Measurements from ENCODE around the gene RCAN1.

RCAN1 gene

DNA sequence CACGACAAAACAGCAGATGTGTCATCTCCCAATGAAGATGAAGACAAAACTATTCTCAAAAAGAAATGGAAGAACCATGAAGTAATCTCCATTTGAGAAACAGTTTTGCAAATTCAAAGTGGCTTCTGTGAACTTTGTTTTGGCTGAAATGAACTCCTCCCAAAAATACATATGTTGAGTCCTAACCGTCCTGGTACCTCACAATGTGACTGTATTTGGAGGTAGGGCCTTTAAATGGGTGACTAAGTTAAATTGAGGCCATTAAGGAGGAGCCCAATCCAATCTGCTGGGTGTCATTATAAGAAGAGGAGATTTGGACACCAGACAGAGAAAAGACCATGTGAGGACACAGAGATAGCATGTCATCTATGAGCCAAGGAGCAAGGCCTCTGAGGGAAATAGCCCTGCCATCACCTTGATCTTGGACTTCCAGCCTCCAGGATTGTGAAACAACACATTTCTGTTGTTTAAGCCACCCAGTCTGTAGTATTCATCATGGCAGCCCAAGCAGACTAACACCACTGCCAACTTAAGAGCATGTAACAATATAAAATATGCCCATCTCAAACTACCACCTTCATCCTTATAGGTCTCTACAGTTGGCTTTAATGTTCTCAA is 64.6 kb downstream of the RCAN1 start:
- no peak for DNase-seq
- H3K9me3 ChIP-seq (ENCODE audit: insufficient read depth, low read depth, low read length), result peaks cover 4% of the 10 kb centered on the region
- no peak overlapping the region for H3K4ac ChIP-seq (ENCODE audit: low read depth, low read length)
- H4K8ac ChIP-seq (ENCODE audit: low read depth, low read length), result no peak overlapping the region
- no peak overlapping the region for H3K23ac ChIP-seq (ENCODE audit: low read length)
- H3K36me3 ChIP-seq (ENCODE audit: control insufficient read depth in 1 of 2, insufficient read depth in 2 of 2, low read length in 2 of 2), result no peaks in the 10 kb centered on the region
- no peak overlapping the region for H3K27ac ChIP-seq (ENCODE audit: low read depth, low read length)
- H2BK120ac ChIP-seq (ENCODE audit: insufficient read depth, low read length, poor library complexity), result no peak overlapping the region
- no peak overlapping the region for H3K9ac ChIP-seq (ENCODE audit: low read length)
- H2AFZ ChIP-seq (ENCODE audit: insufficient read depth, low read length, poor library complexity), result no peak overlapping the region
- no peak overlapping the region for H4K12ac ChIP-seq (ENCODE audit: low read depth, low read length)
- H3K4me2 ChIP-seq (ENCODE audit: low read length), result no peak overlapping the region
- H3K79me1 ChIP-seq (ENCODE audit: low read length), result peaks cover 6% of the 10 kb centered on the region
- H3K79me2 ChIP-seq (ENCODE audit: control insufficient read depth, insufficient read depth, low read length, poor library complexity), result no peaks in the 10 kb centered on the region
- no peak overlapping the region for H2BK12ac ChIP-seq (ENCODE audit: low read length)
- WGBS (ENCODE audit: extremely low coverage, insufficient coverage, insufficient read length), result no CpG with 5 or more reads among the region's 2 CpGs
- H3K4me3 ChIP-seq (ENCODE audit: low read depth, low read length), result no peak overlapping the region
- no peak overlapping the region for H2BK5ac ChIP-seq (ENCODE audit: low read depth, low read length, poor library complexity)
- H2AK5ac ChIP-seq (ENCODE audit: low read length), result no peak overlapping the region
- no peak overlapping the region for H3K18ac ChIP-seq (ENCODE audit: low read length)
- peaks cover 7 to 8% of the 10 kb centered on the region in 2 experiments for H3K4me1 ChIP-seq (ENCODE audit: control insufficient read depth in 1 of 2, insufficient read depth in 2 of 2, low read length in 2 of 2)
- H3K14ac ChIP-seq (ENCODE audit: low read length), result no peak overlapping the region
- no peaks in the 10 kb centered on the region for H3K27me3 ChIP-seq (ENCODE audit: insufficient read depth, low read length)
- H4K91ac ChIP-seq (ENCODE audit: low read depth, low read length), result no peak overlapping the region

DNA sequence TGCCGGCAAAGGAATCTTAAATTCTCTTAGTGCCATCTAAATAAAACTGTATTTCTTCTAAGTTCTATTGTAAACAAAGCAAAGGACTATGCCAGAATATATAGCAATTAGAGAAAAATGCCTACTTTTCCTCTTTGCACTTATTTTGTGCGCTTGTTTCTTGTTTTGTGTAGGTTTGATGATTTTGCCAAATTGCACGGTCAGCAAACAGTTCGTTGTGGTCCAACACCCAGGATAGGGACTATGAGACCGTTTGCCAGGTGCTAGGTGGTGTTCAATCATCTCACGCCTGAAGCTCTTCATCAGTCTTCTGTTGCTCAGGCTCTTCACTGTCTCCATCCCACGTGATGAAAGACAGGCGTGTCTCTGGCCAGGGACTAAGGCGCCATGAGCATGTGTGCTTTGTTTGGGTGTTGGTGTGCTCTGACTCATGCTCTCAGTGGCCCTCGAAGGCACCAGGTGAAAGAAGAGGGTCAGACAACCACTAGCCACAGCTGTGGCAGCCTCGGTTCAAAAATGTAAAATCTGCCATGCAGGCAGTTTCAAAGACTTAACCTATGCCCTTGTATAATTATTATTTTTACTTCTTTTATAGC is 66.0 kb downstream of the RCAN1 start:
- Histone ChIP-seq H3K27ac (ENCODE audit: low read depth, low read length) (no peak overlapping the region), H4K8ac (ENCODE audit: low read depth, low read length) (no peak overlapping the region), H3K4me1 (ENCODE audit: control insufficient read depth in 1 of 2, insufficient read depth in 2 of 2, low read length in 2 of 2) (peaks cover 15% of the 10 kb centered on the region in 2 experiments), H3K9me3 (ENCODE audit: insufficient read depth, low read depth, low read length) (peaks cover 4% of the 10 kb centered on the region), H3K4ac (ENCODE audit: low read depth, low read length) (no peak overlapping the region), H3K36me3 (ENCODE audit: control insufficient read depth in 1 of 2, insufficient read depth in 2 of 2, low read length in 2 of 2) (no peaks in the 10 kb centered on the region), H3K4me3 (ENCODE audit: low read depth, low read length) (peak overlapping the region; percentile 27), H2AK5ac (ENCODE audit: low read length) (no peak overlapping the region), H2BK120ac (ENCODE audit: insufficient read depth, low read length, poor library complexity) (no peak overlapping the region), H2BK12ac (ENCODE audit: low read length) (no peak overlapping the region), H3K27me3 (ENCODE audit: insufficient read depth, low read length) (no peaks in the 10 kb centered on the region), H3K4me2 (ENCODE audit: low read length) (no peak overlapping the region), H3K9ac (ENCODE audit: low read length) (no peak overlapping the region), H2BK5ac (ENCODE audit: low read depth, low read length, poor library complexity) (no peak overlapping the region), H3K23ac (ENCODE audit: low read length) (no peak overlapping the region), H3K79me1 (ENCODE audit: low read length) (peaks cover 14% of the 10 kb centered on the region), H4K12ac (ENCODE audit: low read depth, low read length) (no peak overlapping the region), H3K79me2 (ENCODE audit: control insufficient read depth, insufficient read depth, low read length, poor library complexity) (peaks cover 4% of the 10 kb centered on the region), H3K14ac (ENCODE audit: low read length) (peak overlapping the region; percentile 3), H2AFZ (ENCODE audit: insufficient read depth, low read length, poor library complexity) (no peak overlapping the region), H3K18ac (ENCODE audit: low read length) (no peak overlapping the region), H4K91ac (ENCODE audit: low read depth, low read length) (no peak overlapping the region)
- peak in 1 of 2 donors; percentile 58 for DNase-seq
- WGBS (ENCODE audit: extremely low coverage, insufficient coverage, insufficient read length), result no CpG with 5 or more reads among the region's 11 CpGs

DNA sequence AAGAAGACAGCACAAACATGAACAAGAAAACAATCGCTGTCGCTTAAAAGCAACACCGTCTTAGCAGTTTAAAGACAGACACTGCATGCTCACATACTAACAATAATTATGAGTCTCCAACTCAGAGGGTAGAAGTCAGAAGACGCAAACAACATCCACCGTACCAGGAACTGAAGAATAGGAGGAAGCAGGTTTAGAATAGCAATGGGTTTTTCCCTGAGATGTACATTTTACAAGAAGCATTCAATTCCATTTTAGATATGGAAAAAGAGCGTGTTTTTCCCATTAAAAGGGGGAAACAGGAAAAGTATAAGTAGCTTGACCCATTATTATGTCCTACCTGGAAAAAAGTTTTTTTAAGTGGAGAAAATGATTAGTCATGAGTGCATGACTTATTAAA is 68.4 kb downstream of the RCAN1 start:
- no peak overlapping the region for H3K4me3 ChIP-seq (ENCODE audit: low read depth, low read length)
- no peak overlapping the region for H3K9ac ChIP-seq (ENCODE audit: low read length)
- no peak overlapping the region for H3K4ac ChIP-seq (ENCODE audit: low read depth, low read length)
- H3K14ac ChIP-seq (ENCODE audit: low read length), result no peak overlapping the region
- no CpG with 5 or more reads among the region's 6 CpGs for WGBS (ENCODE audit: extremely low coverage, insufficient coverage, insufficient read length)
- H3K36me3 ChIP-seq (ENCODE audit: control insufficient read depth in 1 of 2, insufficient read depth in 2 of 2, low read length in 2 of 2), result no peaks in the 10 kb centered on the region
- no peak overlapping the region for H3K4me2 ChIP-seq (ENCODE audit: low read length)
- no peak overlapping the region for H4K12ac ChIP-seq (ENCODE audit: low read depth, low read length)
- H2AK5ac ChIP-seq (ENCODE audit: low read length), result no peak overlapping the region
- H4K8ac ChIP-seq (ENCODE audit: low read depth, low read length), result no peak overlapping the region
- peaks cover 8% of the 10 kb centered on the region for H3K9me3 ChIP-seq (ENCODE audit: insufficient read depth, low read depth, low read length)
- peaks cover 15% of the 10 kb centered on the region in 2 experiments for H3K4me1 ChIP-seq (ENCODE audit: control insufficient read depth in 1 of 2, insufficient read depth in 2 of 2, low read length in 2 of 2)
- no peak overlapping the region for H2BK12ac ChIP-seq (ENCODE audit: low read length)
- no peak overlapping the region for H4K91ac ChIP-seq (ENCODE audit: low read depth, low read length)
- H3K18ac ChIP-seq (ENCODE audit: low read length), result no peak overlapping the region
- H3K79me2 ChIP-seq (ENCODE audit: control insufficient read depth, insufficient read depth, low read length, poor library complexity), result peaks cover 4% of the 10 kb centered on the region
- no peak overlapping the region for H2BK120ac ChIP-seq (ENCODE audit: insufficient read depth, low read length, poor library complexity)
- no peak overlapping the region for H2BK5ac ChIP-seq (ENCODE audit: low read depth, low read length, poor library complexity)
- H3K27ac ChIP-seq (ENCODE audit: low read depth, low read length), result no peak overlapping the region
- H3K79me1 ChIP-seq (ENCODE audit: low read length), result peaks cover 14% of the 10 kb centered on the region
- H2AFZ ChIP-seq (ENCODE audit: insufficient read depth, low read length, poor library complexity), result no peak overlapping the region
- H3K23ac ChIP-seq (ENCODE audit: low read length), result no peak overlapping the region
- no peaks in the 10 kb centered on the region for H3K27me3 ChIP-seq (ENCODE audit: insufficient read depth, low read length)
- no peak for DNase-seq

DNA sequence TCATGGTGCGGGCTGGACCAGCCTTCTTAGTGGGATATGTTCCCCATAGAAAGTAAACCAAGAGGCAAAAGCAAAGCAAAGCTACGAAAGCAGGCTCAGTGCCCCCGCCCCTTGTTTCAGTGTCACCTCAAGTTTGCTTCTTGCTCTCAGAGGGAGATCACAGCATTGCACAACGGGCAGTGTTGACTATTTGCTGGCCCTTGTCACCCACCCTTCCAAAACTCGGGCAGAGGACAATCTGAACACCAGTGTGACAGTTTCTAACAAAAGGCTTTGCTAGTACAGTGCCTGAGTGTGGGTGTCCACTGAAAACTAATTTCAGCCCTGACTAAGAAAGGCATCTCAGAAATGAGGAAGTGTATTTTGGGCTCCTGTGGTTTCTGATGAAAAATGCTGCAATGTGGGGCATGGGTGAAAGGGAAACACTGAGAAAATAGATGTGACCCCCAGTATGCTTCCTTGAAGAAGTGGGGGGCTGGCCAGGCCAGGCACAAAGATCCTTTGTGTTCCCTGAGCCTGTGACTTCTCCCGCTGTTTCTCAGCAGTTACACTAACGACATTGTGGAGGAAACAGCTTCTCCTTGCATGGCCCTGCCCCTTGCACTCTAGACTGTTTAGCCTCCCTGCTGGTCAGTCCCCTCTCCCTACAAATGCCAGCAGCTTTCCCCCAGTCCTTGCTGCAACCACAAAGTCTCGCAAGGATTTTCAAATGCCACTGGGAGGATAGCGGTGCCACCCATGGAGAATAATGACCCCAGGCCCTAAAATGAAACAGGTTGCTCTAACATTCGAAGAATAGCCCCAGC is 69.6 kb downstream of the RCAN1 start:
- Histone ChIP-seq H3K79me1 (ENCODE audit: low read length) (peaks cover 14% of the 10 kb centered on the region), H4K91ac (ENCODE audit: low read depth, low read length) (peak overlapping the region; percentile 89), H3K9ac (ENCODE audit: low read length) (no peak overlapping the region), H2BK120ac (ENCODE audit: insufficient read depth, low read length, poor library complexity) (peak overlapping the region; percentile 86), H4K8ac (ENCODE audit: low read depth, low read length) (peak overlapping the region; percentile 52), H3K79me2 (ENCODE audit: control insufficient read depth, insufficient read depth, low read length, poor library complexity) (peaks cover 4% of the 10 kb centered on the region), H3K9me3 (ENCODE audit: insufficient read depth, low read depth, low read length) (peaks cover 8% of the 10 kb centered on the region), H4K12ac (ENCODE audit: low read depth, low read length) (peak overlapping the region; percentile 28), H3K14ac (ENCODE audit: low read length) (peak overlapping the region; percentile 65), H3K27me3 (ENCODE audit: insufficient read depth, low read length) (no peaks in the 10 kb centered on the region), H3K4me1 (ENCODE audit: control insufficient read depth in 1 of 2, insufficient read depth in 2 of 2, low read length in 2 of 2) (peaks cover 15% of the 10 kb centered on the region in 2 experiments), H2BK5ac (ENCODE audit: low read depth, low read length, poor library complexity) (peak overlapping the region; percentile 58), H3K4me3 (ENCODE audit: low read depth, low read length) (no peak overlapping the region), H2AK5ac (ENCODE audit: low read length) (peak overlapping the region; percentile 69), H2BK12ac (ENCODE audit: low read length) (peak overlapping the region; percentile 93), H3K27ac (ENCODE audit: low read depth, low read length) (peak overlapping the region; percentile 81), H3K36me3 (ENCODE audit: control insufficient read depth in 1 of 2, insufficient read depth in 2 of 2, low read length in 2 of 2) (no peaks in the 10 kb centered on the region), H3K23ac (ENCODE audit: low read length) (no peak overlapping the region), H3K18ac (ENCODE audit: low read length) (peak overlapping the region; percentile 31), H2AFZ (ENCODE audit: insufficient read depth, low read length, poor library complexity) (peak overlapping the region; percentile 28), H3K4ac (ENCODE audit: low read depth, low read length) (peak overlapping the region; percentile 6), H3K4me2 (ENCODE audit: low read length) (peak overlapping the region; percentile 46)
- WGBS (ENCODE audit: extremely low coverage, insufficient coverage, insufficient read length), result no CpG with 5 or more reads among the region's 10 CpGs
- DNase-seq, result peak; percentile 77 to 85

Data from trophoblast cell (in vitro differentiated cells and primary cell).